ENCODE data around the gene OR7G2. TPM values are rescaled to one million over a fixed set of nuclear protein-coding genes. Genes with fewer than 3 reads are reported as not detected.

The OR7G2 gene
- total RNA-seq, result not detected
- total RNA-seq (2013), result not detected

GRCh38 chr19:9107375-9107774, at the start of gene OR7G2:
Gene OR7G2, minus strand, starts transcription at chr19:9107475. Its CDS starts 4,232 bp downstream, at chr19:9103243.
- Histone ChIP-seq H3K27me3 (ENCODE audit: control insufficient read depth, insufficient read depth, low read length) (no peaks in the 10 kb centered on the region), H3K36me3 (ENCODE audit: control insufficient read depth, insufficient read depth, low read length) (no peaks in the 10 kb centered on the region), H3K4me3 (ENCODE audit: low read length) (no peak within 1 kb of the TSS), H3K9me3 (ENCODE audit: control insufficient read depth, insufficient read depth, low read length) (no peaks in the 10 kb centered on the region), H3K27ac (ENCODE audit: low read length) (no peak within 1 kb of the TSS), H3K4me1 (ENCODE audit: control insufficient read depth, insufficient read depth, low read length) (no peaks in the 10 kb centered on the region)
- H3K4me1 Mint-ChIP-seq, result no peaks in the 10 kb centered on the region
- peaks cover 11 to 30% of the 10 kb centered on the region in 2 donors for H3K27me3 Mint-ChIP-seq (ENCODE audit: low read depth in 2 of 2)
- no peaks in the 10 kb centered on the region for H3K36me3 Mint-ChIP-seq
- WGBS (ENCODE audit: insufficient coverage), result 71% methylated on average over 7 of the region's 8 CpGs
- no peak for ATAC-seq
- intact Hi-C loops (cut with micrococcal nuclease), result no loop called here
- H3K4me3 Mint-ChIP-seq, result no peak within 1 kb of the TSS
- H3K27ac Mint-ChIP-seq, result no peak within 1 kb of the TSS
- DNase-seq, result no peak
- TF ChIP-seq CTCF (IDR thresholded peaks at IDR 0.05), result no peak
- no peaks in the 10 kb centered on the region for H3K9me3 Mint-ChIP-seq

- no peaks in the 10 kb centered on the region for H3K27me3 ChIP-seq (ENCODE audit: control insufficient read depth, insufficient read depth, low read length)
- peaks cover 7% of the 10 kb centered on the region for H3K4me1 ChIP-seq (ENCODE audit: control insufficient read depth, insufficient read depth, low read length)
- H3K27ac ChIP-seq (ENCODE audit: low read length), result no peak overlapping the region
- no peak overlapping the region for H3K4me3 ChIP-seq (ENCODE audit: low read length)
- Mint-ChIP-seq H3K27ac (peak overlapping the region in 1 of 2 donors; percentile 47), H3K4me3 (no peak overlapping the region), H3K36me3 (peaks cover 13% of the 10 kb centered on the region), H3K4me1 (peaks cover 48 to 51% of the 10 kb centered on the region in 2 donors), H3K9me3 (no peaks in the 10 kb centered on the region), H3K27me3 (ENCODE audit: low read depth in 2 of 2) (no peaks in the 10 kb centered on the region)
- intact Hi-C loops (cut with micrococcal nuclease), result no loop called here
- DNase-seq (no peak), ATAC-seq (no peak)
- H3K36me3 ChIP-seq (ENCODE audit: control insufficient read depth, insufficient read depth, low read length), result peaks cover 49% of the 10 kb centered on the region
- 42% methylated on average over 1 of the region's 1 CpG for WGBS (ENCODE audit: insufficient coverage)
- peaks cover under 1% of the 10 kb centered on the region for H3K9me3 ChIP-seq (ENCODE audit: control insufficient read depth, insufficient read depth, low read length)
- TF ChIP-seq CTCF (IDR thresholded peaks at IDR 0.05), result no peak
These were observed 49.0 kb upstream of the OR7G2 start for GRCh38 chr19:9156304-9156703.

GRCh38 chr19:9155591-9155990, 48.3 kb upstream of the OR7G2 start:
- Mint-ChIP-seq H3K27ac (peak overlapping the region; percentile 44 to 47), H3K27me3 (ENCODE audit: low read depth in 2 of 2) (no peaks in the 10 kb centered on the region), H3K4me1 (peaks cover 56 to 58% of the 10 kb centered on the region in 2 donors), H3K9me3 (no peaks in the 10 kb centered on the region), H3K36me3 (peaks cover 9% of the 10 kb centered on the region), H3K4me3 (no peak overlapping the region)
- Histone ChIP-seq H3K9me3 (ENCODE audit: control insufficient read depth, insufficient read depth, low read length) (no peaks in the 10 kb centered on the region), H3K27ac (ENCODE audit: low read length) (no peak overlapping the region), H3K4me1 (ENCODE audit: control insufficient read depth, insufficient read depth, low read length) (peaks cover 12% of the 10 kb centered on the region), H3K4me3 (ENCODE audit: low read length) (no peak overlapping the region), H3K36me3 (ENCODE audit: control insufficient read depth, insufficient read depth, low read length) (peaks cover 42% of the 10 kb centered on the region), H3K27me3 (ENCODE audit: control insufficient read depth, insufficient read depth, low read length) (no peaks in the 10 kb centered on the region)
- 98% methylated on average over 4 of the region's 4 CpGs for WGBS (ENCODE audit: insufficient coverage)
- no peak for ATAC-seq
- no peak for DNase-seq
- intact Hi-C loops (cut with micrococcal nuclease), result no loop called here
- TF ChIP-seq CTCF (IDR thresholded peaks at IDR 0.05), result no peak

- H3K4me1 Mint-ChIP-seq, result peaks cover 86 to 89% of the 10 kb centered on the region in 2 donors
- H3K4me3 Mint-ChIP-seq, result peak overlapping the region; percentile 43
- no peak overlapping the region for H3K4me3 ChIP-seq (ENCODE audit: low read length)
- no peaks in the 10 kb centered on the region for H3K36me3 Mint-ChIP-seq
- intact Hi-C loops (cut with micrococcal nuclease), result no loop called here
- ATAC-seq, result peak; percentile 79 to 92 (median 88)
- H3K36me3 ChIP-seq (ENCODE audit: control insufficient read depth, insufficient read depth, low read length), result peaks cover 10% of the 10 kb centered on the region
- peak overlapping the region; percentile 74 to 83 for H3K27ac Mint-ChIP-seq
- TF ChIP-seq CTCF (IDR thresholded peaks at IDR 0.05), result no peak
- H3K4me1 ChIP-seq (ENCODE audit: control insufficient read depth, insufficient read depth, low read length), result peaks cover 22% of the 10 kb centered on the region
- H3K27me3 Mint-ChIP-seq (ENCODE audit: low read depth in 2 of 2), result no peaks in the 10 kb centered on the region
- H3K27me3 ChIP-seq (ENCODE audit: control insufficient read depth, insufficient read depth, low read length), result no peaks in the 10 kb centered on the region
- DNase-seq, result peak; percentile 12 to 24
- H3K9me3 ChIP-seq (ENCODE audit: control insufficient read depth, insufficient read depth, low read length), result no peaks in the 10 kb centered on the region
- no peak overlapping the region for H3K27ac ChIP-seq (ENCODE audit: low read length)
- WGBS (ENCODE audit: insufficient coverage), result 56% methylated on average over 5 of the region's 5 CpGs
- H3K9me3 Mint-ChIP-seq, result no peaks in the 10 kb centered on the region
These were observed 44.1 kb upstream of the OR7G2 start for GRCh38 chr19:9151367-9151766.

Data from natural killer cell (primary cell).